GM20000 (cell line): ENCODE measurements around the gene RAB22A.

Source experiments
- DNase-seq: peaks from one replicate; pipeline ENCODE4 v3.0.0; 2012; ENCODE audit warnings: low spot score
- CTCF ChIP-seq: IDR thresholded peaks from 2 replicates; pipeline ENCODE4 v1.5.1; 2012; ENCODE audit warnings: mild to moderate bottlenecking, control low read depth; ENCODE audit errors: extremely low read depth, missing control alignments

RAB22A gene

GRCh38 chr20:58416057-58416456 lies 106.5 kb downstream of the RAB22A start:
- no peak for TF ChIP-seq CTCF
- no peak for DNase-seq

- TF ChIP-seq CTCF = no peak
- no peak for DNase-seq
These were observed 107.3 kb downstream of the RAB22A start for GRCh38 chr20:58416835-58417234.
